K562 (cell line): ENCODE data around the gene RPRM.

Experiments
- CHD2 ChIP-seq: IDR thresholded peaks from 2 replicates; pipeline ENCODE4 v1.6.1; 2011; ENCODE audit warnings: low read depth, low read length
- EGR1 ChIP-seq: fragments of 450-650 bp; conservative IDR thresholded peaks from 2 replicates; pipeline ENCODE4 v1.6.1; 2017; ENCODE audit warnings: mild to moderate bottlenecking
- FOXK1 ChIP-seq: sonication (generic); formaldehyde crosslinking; IDR thresholded peaks from 2 replicates; pipeline ENCODE4 v1.8.0; 2022; ENCODE audit warnings: missing genetic modification reagents, mild to moderate bottlenecking, borderline replicate concordance
- NCOA1 ChIP-seq: fragments of 450-650 bp; IDR thresholded peaks from 2 replicates; pipeline ENCODE4 v1.6.1; 2016; ENCODE audit warnings: low read depth
- NFIC ChIP-seq: fragments of 450-650 bp; IDR thresholded peaks from 2 replicates; pipeline ENCODE4 v1.6.1; 2017; ENCODE audit warnings: mild to moderate bottlenecking, inconsistent platforms
- TF ChIP-seq, protein P1 (sequence below): fragments of 450-650 bp; formaldehyde crosslinking; IDR thresholded peaks from 2 replicates; pipeline ENCODE4 v1.4.0; 2022; ENCODE audit warnings: missing genetic modification characterization
- TF ChIP-seq, protein P2 (sequence below), 3 experiments: IDR thresholded peaks in 2 of 3; conservative IDR thresholded peaks in 1 of 3; 2 replicates each; pipeline ENCODE4 v1.5.1; 2011 to 2012; ENCODE audit warnings: low read length in 3 of 3, mild to moderate bottlenecking in 3 of 3, control low read depth in 2 of 3, improper control_type of control experiment in 1 of 3, inconsistent platforms in 1 of 3, low read depth in 1 of 3, mixed read lengths in 1 of 3, moderate library complexity in 1 of 3; ENCODE audit not compliant: insufficient read depth in 2 of 3
- TF ChIP-seq, protein P3 (sequence below): sonication (generic); formaldehyde crosslinking; IDR thresholded peaks from 2 replicates; pipeline ENCODE4 v1.9.0; 2022; ENCODE audit warnings: mild to moderate bottlenecking, missing genetic modification reagents
- TF ChIP-seq, protein P4 (sequence below), 2 experiments: fragments of 450-650 bp in 1 of 2; sonication (generic) in 1 of 2; formaldehyde crosslinking in 1 of 2; IDR thresholded peaks in 1 of 2; conservative IDR thresholded peaks in 1 of 2; 2 replicates each; pipeline versions ENCODE4 v1.6.1 to v1.8.1; 2016 to 2023; ENCODE audit warnings: mild to moderate bottlenecking in 2 of 2, moderate library complexity in 2 of 2, inconsistent platforms in 1 of 2, missing genetic modification reagents in 1 of 2
- TF ChIP-seq, protein P5 (sequence below): IDR thresholded peaks from 2 replicates; pipeline ENCODE4 v1.6.1; 2011; ENCODE audit not compliant: insufficient read length; ENCODE audit errors: extremely low read depth
- TF ChIP-seq, protein P6 (sequence below), 2 experiments: fragments of 450-650 bp in 1 of 2; sonication (generic) in 1 of 2; formaldehyde crosslinking; conservative IDR thresholded peaks; 2 replicates each; pipeline versions ENCODE4 v1.4.0 to v1.8.1; 2020 to 2022; ENCODE audit warnings: mild to moderate bottlenecking in 1 of 2, missing genetic modification reagents in 1 of 2
- TF ChIP-seq, protein P7 (sequence below), 2 experiments: fragments of 450-650 bp; conservative IDR thresholded peaks; 2 replicates each; pipeline ENCODE4 v1.6.1; 2017; ENCODE audit warnings: mild to moderate bottlenecking in 2 of 2, moderate library complexity in 2 of 2

DNA sequence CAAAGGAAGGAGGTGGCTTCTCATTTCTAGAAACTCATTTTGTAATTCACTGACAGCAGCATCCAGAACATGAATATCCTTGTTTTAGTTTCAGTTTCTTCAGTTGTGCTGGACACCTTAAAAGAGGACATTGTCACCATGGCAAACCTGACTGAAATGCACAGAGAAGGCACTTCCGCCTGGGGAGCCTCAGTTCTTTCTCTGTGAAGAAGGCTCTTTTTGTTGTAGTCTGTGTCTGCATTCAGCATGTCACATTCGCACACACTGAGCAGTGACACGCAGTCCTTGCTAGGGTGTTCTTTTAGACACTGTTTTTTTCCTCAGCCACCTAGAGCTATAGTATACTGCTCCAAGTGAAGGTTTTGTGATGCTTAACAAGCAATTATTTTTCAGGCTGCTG is 9.5 kb upstream of the RPRM start:
- TF ChIP-seq FOXK1 (CRISPR knock-in tag) (no peak), NFIC (no peak), NCOA1 (no peak), CHD2 (no peak), EGR1 (no peak)
- TF ChIP-seq, protein P1, sequence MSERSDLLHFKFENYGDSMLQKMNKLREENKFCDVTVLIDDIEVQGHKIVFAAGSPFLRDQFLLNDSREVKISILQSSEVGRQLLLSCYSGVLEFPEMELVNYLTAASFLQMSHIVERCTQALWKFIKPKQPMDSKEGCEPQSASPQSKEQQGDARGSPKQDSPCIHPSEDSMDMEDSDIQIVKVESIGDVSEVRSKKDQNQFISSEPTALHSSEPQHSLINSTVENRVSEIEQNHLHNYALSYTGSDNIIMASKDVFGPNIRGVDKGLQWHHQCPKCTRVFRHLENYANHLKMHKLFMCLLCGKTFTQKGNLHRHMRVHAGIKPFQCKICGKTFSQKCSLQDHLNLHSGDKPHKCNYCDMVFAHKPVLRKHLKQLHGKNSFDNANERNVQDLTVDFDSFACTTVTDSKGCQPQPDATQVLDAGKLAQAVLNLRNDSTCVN (CRISPR knock-in tag) = no peak
- TF ChIP-seq, protein P2, sequence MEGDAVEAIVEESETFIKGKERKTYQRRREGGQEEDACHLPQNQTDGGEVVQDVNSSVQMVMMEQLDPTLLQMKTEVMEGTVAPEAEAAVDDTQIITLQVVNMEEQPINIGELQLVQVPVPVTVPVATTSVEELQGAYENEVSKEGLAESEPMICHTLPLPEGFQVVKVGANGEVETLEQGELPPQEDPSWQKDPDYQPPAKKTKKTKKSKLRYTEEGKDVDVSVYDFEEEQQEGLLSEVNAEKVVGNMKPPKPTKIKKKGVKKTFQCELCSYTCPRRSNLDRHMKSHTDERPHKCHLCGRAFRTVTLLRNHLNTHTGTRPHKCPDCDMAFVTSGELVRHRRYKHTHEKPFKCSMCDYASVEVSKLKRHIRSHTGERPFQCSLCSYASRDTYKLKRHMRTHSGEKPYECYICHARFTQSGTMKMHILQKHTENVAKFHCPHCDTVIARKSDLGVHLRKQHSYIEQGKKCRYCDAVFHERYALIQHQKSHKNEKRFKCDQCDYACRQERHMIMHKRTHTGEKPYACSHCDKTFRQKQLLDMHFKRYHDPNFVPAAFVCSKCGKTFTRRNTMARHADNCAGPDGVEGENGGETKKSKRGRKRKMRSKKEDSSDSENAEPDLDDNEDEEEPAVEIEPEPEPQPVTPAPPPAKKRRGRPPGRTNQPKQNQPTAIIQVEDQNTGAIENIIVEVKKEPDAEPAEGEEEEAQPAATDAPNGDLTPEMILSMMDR (IDR thresholded peaks at IDR 0.05 in 2 of 3, conservative IDR thresholded peaks at IDR 0.05 in 1 of 3; ENCODE audit: insufficient read depth in 2 of 3, low read depth in 1 of 3, low read length in 3 of 3) = no peak
- TF ChIP-seq, protein P3, sequence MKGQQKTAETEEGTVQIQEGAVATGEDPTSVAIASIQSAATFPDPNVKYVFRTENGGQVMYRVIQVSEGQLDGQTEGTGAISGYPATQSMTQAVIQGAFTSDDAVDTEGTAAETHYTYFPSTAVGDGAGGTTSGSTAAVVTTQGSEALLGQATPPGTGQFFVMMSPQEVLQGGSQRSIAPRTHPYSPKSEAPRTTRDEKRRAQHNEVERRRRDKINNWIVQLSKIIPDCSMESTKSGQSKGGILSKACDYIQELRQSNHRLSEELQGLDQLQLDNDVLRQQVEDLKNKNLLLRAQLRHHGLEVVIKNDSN (CRISPR knock-in tag) = no peak
- TF ChIP-seq, protein P4, sequence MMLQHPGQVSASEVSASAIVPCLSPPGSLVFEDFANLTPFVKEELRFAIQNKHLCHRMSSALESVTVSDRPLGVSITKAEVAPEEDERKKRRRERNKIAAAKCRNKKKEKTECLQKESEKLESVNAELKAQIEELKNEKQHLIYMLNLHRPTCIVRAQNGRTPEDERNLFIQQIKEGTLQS (IDR thresholded peaks at IDR 0.05) = no peak
- TF ChIP-seq, protein P4 (CRISPR knock-in tag; conservative IDR thresholded peaks at IDR 0.05) = no peak
- TF ChIP-seq, protein P5, sequence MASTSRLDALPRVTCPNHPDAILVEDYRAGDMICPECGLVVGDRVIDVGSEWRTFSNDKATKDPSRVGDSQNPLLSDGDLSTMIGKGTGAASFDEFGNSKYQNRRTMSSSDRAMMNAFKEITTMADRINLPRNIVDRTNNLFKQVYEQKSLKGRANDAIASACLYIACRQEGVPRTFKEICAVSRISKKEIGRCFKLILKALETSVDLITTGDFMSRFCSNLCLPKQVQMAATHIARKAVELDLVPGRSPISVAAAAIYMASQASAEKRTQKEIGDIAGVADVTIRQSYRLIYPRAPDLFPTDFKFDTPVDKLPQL = no peak
- TF ChIP-seq, protein P6, sequence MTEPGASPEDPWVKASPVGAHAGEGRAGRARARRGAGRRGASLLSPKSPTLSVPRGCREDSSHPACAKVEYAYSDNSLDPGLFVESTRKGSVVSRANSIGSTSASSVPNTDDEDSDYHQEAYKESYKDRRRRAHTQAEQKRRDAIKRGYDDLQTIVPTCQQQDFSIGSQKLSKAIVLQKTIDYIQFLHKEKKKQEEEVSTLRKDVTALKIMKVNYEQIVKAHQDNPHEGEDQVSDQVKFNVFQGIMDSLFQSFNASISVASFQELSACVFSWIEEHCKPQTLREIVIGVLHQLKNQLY (CRISPR knock-in tag; conservative IDR thresholded peaks at IDR 0.05) = no peak
- TF ChIP-seq, protein P7, sequence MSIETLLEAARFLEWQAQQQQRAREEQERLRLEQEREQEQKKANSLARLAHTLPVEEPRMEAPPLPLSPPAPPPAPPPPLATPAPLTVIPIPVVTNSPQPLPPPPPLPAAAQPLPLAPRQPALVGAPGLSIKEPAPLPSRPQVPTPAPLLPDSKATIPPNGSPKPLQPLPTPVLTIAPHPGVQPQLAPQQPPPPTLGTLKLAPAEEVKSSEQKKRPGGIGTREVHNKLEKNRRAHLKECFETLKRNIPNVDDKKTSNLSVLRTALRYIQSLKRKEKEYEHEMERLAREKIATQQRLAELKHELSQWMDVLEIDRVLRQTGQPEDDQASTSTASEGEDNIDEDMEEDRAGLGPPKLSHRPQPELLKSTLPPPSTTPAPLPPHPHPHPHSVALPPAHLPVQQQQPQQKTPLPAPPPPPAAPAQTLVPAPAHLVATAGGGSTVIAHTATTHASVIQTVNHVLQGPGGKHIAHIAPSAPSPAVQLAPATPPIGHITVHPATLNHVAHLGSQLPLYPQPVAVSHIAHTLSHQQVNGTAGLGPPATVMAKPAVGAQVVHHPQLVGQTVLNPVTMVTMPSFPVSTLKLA (conservative IDR thresholded peaks at IDR 0.05) = no peak
